Measurements from ENCODE around the gene CAMKK1. TPM values are rescaled to one million over a fixed set of nuclear protein-coding genes. Genes with fewer than 3 reads are reported as not detected.

CAMKK1 gene
- total and polyA plus RNA-seq, 2 experiments from 2014 or later, result 4.3 to 7.1 TPM

GRCh38 chr17:3935140-3935542, 42.3 kb upstream of the CAMKK1 start:
- TF ChIP-seq EZH2phosphoT487 (IDR thresholded peaks at IDR 0.05; ENCODE audit: unreplicated experiment), result no peak
- no peak for TF ChIP-seq EZH2 (IDR thresholded peaks at IDR 0.05; ENCODE audit: low read depth, unreplicated experiment)
- no peak for TF ChIP-seq NANOG (IDR thresholded peaks at IDR 0.05; ENCODE audit: borderline replicate concordance)
- no peak for TF ChIP-seq ETS1 (IDR thresholded peaks at IDR 0.05)
- TF ChIP-seq CTCF (conservative IDR thresholded peaks at IDR 0.05; ENCODE audit: low read depth in 2 of 2), result peak; percentile 84 to 95
- peak; percentile 44 for TF ChIP-seq CREB1 (CRISPR knock-in tag; IDR thresholded peaks at IDR 0.05; ENCODE audit: low read depth)
- no peak for TF ChIP-seq ZNF331 (CRISPR knock-in tag; IDR thresholded peaks at IDR 0.05; ENCODE audit: low read depth)
- no peak for TF ChIP-seq REST (IDR thresholded peaks at IDR 0.05; ENCODE audit: unreplicated experiment)
- no peak for TF ChIP-seq JUNB (IDR thresholded peaks at IDR 0.05; ENCODE audit: unreplicated experiment)
- no peak overlapping the region for H3K27ac Mint-ChIP-seq
- no peaks in the 10 kb centered on the region for H3K4me1 Mint-ChIP-seq
- ATAC-seq (peak; percentile 99), DNase-seq (ENCODE audit: low spot score) (peak; percentile 93)
- peaks cover 20% of the 10 kb centered on the region for H3K36me3 Mint-ChIP-seq (ENCODE audit: low read depth)
- H4K20me1 ChIP-seq (replicated peaks; ENCODE audit: insufficient read depth), result no peaks in the 10 kb centered on the region
- H3K4me1 ChIP-seq (ENCODE audit: insufficient read depth), result no peaks in the 10 kb centered on the region
- H3K4me3 Mint-ChIP-seq, result no peak overlapping the region
- no peak overlapping the region for H3K4me2 ChIP-seq
- no peaks in the 10 kb centered on the region for H3F3A ChIP-seq (replicated peaks; ENCODE audit: low read depth)
- H3K9me2 ChIP-seq (ENCODE audit: insufficient read depth), result no peaks in the 10 kb centered on the region
- H3K36me3 ChIP-seq (ENCODE audit: insufficient read depth), result no peaks in the 10 kb centered on the region
- H3K27me3 ChIP-seq (ENCODE audit: insufficient read depth), result no peaks in the 10 kb centered on the region
- H2AFZ ChIP-seq, result no peak overlapping the region
- H3K4me3 ChIP-seq, result no peak overlapping the region
- H3K9me3 Mint-ChIP-seq, result no peaks in the 10 kb centered on the region
- H3K27ac ChIP-seq (ENCODE audit: low read depth), result peak overlapping the region; percentile 56; the same call in 1 of the 2 replicates
- no peaks in the 10 kb centered on the region for H3K79me2 ChIP-seq (replicated peaks; ENCODE audit: insufficient read depth)
- H3K27me3 Mint-ChIP-seq (ENCODE audit: insufficient read depth, low read depth, poor library complexity), result peaks cover 5% of the 10 kb centered on the region

DNA sequence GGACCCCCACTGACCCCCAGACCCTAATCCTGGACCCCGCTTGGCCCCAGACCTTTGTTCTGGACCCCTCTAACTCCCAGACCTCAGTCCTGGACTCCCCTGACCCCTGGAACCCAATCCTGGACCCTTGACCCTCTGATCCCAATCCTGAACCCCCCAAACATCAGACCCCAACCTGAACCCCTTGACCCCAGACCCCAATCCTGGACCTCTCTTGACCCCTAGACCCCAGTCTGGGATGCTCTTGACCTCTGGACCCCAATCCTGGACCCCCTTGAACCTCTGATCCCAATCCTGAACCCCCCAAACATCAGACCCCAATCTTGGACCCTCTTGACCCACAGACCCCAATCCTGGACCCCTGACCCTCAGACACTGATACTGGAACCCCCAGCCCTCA, 36.9 kb upstream of the CAMKK1 start:
- Histone ChIP-seq H3K9me2 (ENCODE audit: insufficient read depth) (no peaks in the 10 kb centered on the region), H2AFZ (no peak overlapping the region), H3K27ac (ENCODE audit: low read depth) (no peak overlapping the region), H3K27me3 (ENCODE audit: insufficient read depth) (no peaks in the 10 kb centered on the region), H3K4me1 (ENCODE audit: insufficient read depth) (no peaks in the 10 kb centered on the region), H3F3A (replicated peaks; ENCODE audit: low read depth) (no peaks in the 10 kb centered on the region), H3K36me3 (ENCODE audit: insufficient read depth) (no peaks in the 10 kb centered on the region), H3K4me3 (no peak overlapping the region), H3K79me2 (replicated peaks; ENCODE audit: insufficient read depth) (no peaks in the 10 kb centered on the region), H4K20me1 (replicated peaks; ENCODE audit: insufficient read depth) (no peaks in the 10 kb centered on the region), H3K4me2 (no peak overlapping the region)
- peaks cover 13% of the 10 kb centered on the region for H3K4me1 Mint-ChIP-seq
- TF ChIP-seq JUNB (IDR thresholded peaks at IDR 0.05; ENCODE audit: unreplicated experiment) (no peak), ZNF331 (CRISPR knock-in tag; IDR thresholded peaks at IDR 0.05; ENCODE audit: low read depth) (no peak), STAT1 (IDR thresholded peaks at IDR 0.05; ENCODE audit: unreplicated experiment) (no peak)
- peaks cover 6% of the 10 kb centered on the region for H3K27me3 Mint-ChIP-seq (ENCODE audit: insufficient read depth, low read depth, poor library complexity)
- H3K4me3 Mint-ChIP-seq, result no peak overlapping the region
- DNase-seq (ENCODE audit: low spot score) (no peak), ATAC-seq (no peak)
- no peak overlapping the region for H3K27ac Mint-ChIP-seq
- H3K36me3 Mint-ChIP-seq (ENCODE audit: low read depth), result peaks cover 4% of the 10 kb centered on the region; the same call in 1 of the 3 replicates
- H3K9me3 Mint-ChIP-seq, result no peaks in the 10 kb centered on the region

Data from GM23338 (cell line).